GM18909 (cell line): ENCODE measurements around the gene ZNF836.
A peak's percentile ranks its signal among the peaks of the same experiment; 100 is the strongest.
"Not testable (repeated sequence)": the region's sequence is repeated elsewhere in the genome, so short reads cannot be mapped to it uniquely, and the experiment has no call there.

ENCODE experiments used
- ATAC-seq: cut with Tn5 transposase; IDR thresholded peaks from one replicate; pipeline ENCODE4 v1.9.1; 2021; ENCODE audit warnings: mild to moderate bottlenecking; ENCODE audit not compliant: unreplicated experiment, poor library complexity

The ZNF836 gene

DNA sequence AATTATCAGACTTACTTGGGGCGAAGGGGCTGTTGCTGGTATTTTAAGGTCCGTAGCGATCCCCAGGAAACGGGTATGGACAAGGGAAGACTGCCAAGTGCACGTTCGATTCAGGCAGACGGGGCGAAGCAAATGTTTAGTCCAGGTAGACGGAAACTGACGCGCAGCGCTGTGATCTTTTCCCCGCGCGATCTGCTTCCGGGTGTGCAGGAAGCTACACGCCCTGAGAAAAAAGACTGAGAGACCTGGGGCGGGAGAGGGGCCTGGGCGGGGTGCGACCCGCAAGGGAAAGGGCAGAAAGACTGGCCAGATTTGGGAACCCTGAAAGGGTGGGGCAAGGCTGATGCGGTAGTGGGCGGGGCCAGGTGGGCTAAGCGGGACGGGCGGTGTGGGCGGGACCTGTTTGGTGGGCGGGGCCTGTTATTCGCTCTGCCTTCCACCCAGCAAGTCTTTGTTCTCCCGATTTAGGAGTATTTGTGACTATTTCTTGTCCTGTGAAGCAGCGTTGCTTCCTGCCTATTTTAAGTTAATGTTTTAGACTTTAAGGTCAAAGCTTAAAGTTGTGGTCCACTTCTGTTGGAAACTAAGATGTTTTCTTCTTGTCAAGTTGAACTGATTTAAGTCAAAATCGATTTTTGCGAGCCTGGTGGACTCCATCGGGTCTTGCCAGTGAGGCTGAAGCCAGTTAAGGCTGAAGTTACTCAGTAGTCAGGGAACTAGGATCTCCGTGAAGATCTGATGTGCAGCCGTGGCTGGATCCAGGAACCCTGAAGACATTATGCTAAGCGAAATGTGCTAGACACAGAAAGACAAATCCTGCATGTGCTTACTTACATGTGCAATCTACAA lies at the start of gene ZNF836:
Gene ZNF836, minus strand, starts transcription at position 301 of the 849 bp plus-strand sequence. CDS start 3,549 bp downstream, outside the sequence.
- peak; percentile 71 for ATAC-seq

DNA sequence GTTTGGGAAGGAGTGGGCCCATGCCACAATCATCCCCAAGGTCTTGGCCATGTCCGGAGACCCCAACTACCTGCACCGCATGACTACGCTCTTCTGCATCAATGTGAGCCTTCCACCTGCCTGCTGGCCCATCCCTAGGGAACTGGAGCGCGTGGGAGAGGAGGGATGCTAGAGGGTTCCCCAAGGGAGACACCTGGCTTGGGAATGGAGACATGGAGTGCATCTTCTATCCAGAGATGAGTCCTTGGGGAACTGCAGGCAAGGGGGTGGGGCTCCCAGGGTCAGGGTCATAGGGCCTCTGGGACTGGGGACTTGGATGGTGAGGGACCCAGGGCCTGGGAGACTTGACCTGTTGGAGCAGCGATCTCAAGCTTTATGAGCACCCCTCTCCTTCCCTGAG lies 49.6 kb upstream of the ZNF836 start:
- no peak for ATAC-seq

DNA sequence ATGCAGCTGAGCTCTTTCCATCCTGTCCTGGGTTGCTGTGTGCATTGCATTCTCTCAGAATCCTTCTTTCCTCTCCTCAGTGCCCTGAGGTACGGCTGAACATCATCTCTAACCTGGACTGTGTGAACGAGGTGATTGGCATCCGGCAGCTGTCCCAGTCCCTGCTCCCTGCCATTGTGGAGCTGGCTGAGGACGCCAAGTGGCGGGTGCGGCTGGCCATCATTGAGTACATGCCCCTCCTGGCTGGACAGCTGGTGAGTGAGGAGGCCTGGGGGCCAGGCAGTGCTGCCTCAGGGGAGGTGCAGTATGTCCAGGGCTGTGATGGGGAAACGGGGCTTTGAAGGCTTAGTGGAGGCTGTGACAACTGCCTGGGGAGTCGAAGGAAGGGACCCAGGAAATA lies 48.2 kb upstream of the ZNF836 start:
- no peak for ATAC-seq

DNA sequence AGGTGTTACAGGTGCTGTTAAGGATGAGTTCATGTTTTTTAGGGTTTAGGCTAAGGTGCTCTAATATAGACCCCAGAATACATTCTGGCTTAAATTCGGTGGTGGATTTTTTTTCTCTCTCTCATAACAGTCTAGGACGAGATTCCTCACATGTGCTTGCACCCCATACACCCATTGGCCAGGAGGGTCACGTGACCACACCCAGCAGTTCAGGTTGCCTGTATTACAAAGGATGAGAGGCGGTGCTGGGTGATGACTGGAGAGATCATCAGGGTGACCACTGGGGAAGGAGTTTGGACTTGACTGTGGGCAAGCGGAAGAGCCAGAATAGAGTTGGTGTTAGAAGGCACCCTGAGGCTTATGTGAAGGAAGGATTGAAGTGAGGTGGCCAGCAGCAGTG lies 46.2 kb upstream of the ZNF836 start:
- ATAC-seq, result no peak

DNA sequence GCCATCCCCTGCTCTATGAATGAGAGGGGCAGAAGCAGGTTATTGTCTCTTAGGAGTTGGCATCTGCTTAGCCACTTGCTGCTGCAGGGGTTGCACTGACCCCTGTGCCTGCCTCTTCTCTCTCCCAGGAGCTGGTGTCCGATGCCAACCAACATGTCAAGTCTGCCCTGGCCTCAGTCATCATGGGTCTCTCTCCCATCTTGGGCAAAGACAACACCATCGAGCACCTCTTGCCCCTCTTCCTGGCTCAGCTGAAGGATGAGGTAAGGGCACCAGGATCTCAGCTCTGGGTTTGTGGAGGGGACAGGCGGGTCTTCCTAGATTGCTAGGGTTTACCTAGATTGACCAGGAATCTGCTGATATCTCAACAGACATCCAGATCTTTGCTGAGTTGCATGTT lies 45.0 kb upstream of the ZNF836 start:
- ATAC-seq, result no peak

GRCh38 chr19:52214241-52214640 lies 42.8 kb upstream of the ZNF836 start:
- no peak for ATAC-seq

DNA sequence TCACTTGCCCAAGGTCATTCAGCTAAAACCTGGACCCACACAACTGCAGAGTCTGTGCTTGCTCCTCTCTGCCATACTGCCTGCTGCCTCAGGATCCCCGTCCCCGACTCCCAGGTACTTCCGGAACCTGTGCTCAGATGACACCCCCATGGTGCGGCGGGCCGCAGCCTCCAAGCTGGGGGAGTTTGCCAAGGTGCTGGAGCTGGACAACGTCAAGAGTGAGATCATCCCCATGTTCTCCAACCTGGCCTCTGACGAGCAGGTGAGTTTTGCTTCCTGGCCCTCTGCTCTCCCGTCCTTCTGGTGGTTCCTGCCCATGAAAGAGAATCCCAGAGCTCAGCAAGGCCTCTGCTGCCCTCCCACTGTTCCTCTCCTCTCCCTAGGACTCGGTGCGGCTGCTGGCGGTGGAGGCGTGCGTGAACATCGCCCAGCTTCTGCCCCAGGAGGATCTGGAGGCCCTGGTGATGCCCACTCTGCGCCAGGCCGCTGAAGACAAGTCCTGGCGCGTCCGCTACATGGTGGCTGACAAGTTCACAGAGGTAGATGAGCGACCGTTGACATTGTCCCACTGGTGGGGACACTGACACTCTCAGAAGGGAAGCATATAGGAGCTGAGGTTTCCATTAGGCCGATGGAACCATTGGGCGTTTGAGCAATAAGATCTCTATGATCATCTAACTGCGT lies 41.3 kb upstream of the ZNF836 start:
- no peak for ATAC-seq

GRCh38 chr19:52211926-52212571 lies 40.6 kb upstream of the ZNF836 start:
- no peak for ATAC-seq

DNA sequence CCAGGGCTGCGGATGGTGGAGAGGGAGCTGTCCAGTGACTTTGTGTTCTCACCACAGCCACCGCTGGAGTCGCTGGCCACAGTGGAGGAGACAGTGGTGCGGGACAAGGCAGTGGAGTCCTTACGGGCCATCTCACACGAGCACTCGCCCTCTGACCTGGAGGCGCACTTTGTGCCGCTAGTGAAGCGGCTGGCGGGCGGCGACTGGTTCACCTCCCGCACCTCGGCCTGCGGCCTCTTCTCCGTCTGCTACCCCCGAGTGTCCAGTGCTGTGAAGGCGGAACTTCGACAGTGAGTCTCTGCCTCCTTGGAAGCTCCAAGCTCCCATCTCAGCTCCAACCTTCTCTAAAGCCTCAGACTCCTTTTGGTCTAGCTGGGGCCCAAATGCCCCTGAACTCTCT lies 39.8 kb upstream of the ZNF836 start:
- ATAC-seq, result no peak

- ATAC-seq, result no peak
Observed at GRCh38 chr19:52206481-52206880, 35.1 kb upstream of the ZNF836 start.

GRCh38 chr19:52200755-52201391 lies 29.5 kb upstream of the ZNF836 start:
- not testable (repeated sequence) for ATAC-seq

GRCh38 chr19:52200044-52200443 lies 28.6 kb upstream of the ZNF836 start:
- ATAC-seq, result no peak

DNA sequence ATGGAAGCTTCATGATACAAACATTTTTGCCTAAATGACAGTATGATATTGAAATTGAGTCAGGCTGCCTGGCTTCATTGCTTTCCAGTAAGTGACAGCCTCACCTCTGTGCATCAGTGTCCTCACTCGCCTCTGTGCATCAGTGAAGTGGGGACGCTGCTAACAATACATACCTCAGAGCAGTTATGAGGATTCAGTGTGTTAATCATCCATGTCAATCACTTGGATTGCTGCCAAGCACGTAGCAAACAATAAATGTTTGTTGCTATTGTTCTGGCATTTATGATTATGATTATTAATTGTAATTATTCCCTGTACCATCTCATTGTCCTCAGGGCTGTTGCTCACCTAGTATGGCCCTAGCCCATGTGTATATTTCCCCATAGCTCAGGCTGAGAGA lies 27.3 kb upstream of the ZNF836 start:
- no peak for ATAC-seq

- ATAC-seq, result no peak
Observed at GRCh38 chr19:52197964-52198363, 26.5 kb upstream of the ZNF836 start.

DNA sequence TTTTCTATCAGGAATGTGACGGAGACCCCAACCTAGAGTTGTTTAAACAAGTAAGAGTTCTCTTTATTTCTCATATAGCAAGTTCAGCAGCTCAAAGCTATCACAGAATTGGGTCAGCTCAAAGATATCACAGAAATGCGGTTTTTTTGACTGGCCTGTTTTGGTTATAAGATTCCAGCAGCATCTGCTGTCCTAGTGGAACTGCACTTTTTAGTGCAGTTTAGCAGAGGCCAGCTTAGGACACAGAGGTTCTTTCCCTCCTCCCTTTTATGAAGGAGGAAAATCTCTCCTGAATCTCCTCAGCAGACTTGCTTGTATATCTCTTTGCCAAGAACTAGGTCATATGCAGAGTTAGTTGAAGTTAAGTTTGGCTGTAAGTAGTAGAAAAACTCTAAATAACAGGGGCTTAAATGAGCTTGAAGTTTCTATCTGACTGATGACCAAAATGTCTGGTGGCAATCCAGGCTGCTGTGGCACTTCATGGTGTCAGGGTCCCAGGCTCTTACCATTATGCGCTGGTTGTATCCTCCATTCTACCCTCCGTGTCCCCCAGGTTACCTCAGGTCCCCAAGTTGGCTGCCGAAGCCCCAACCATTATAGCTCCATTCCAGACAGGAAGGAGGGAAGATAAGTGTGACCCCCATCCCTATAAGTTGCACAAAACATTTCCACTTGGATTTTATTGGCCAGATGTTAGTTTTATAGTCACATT lies 25.0 kb upstream of the ZNF836 start:
- no peak for ATAC-seq

DNA sequence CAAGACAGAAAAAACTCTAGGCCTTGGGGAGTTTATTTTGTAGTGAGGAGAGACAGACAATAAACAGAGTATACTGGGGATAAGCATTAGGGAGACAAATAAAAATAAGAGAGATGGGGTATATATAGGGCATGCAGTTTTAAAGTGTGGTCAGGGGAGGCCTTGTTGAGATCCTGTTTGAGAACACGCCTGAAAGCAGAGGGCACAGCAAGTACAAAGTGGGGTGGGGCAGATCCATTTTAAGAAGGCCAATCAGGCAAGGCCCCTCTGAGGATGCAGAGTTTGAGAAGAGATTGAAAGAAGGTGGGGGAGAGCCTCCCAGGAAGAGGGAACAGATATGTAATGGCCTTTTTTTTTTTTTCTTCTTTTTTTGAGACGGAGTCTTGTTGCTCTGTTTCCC lies 20.5 kb upstream of the ZNF836 start:
- ATAC-seq, result no peak

DNA sequence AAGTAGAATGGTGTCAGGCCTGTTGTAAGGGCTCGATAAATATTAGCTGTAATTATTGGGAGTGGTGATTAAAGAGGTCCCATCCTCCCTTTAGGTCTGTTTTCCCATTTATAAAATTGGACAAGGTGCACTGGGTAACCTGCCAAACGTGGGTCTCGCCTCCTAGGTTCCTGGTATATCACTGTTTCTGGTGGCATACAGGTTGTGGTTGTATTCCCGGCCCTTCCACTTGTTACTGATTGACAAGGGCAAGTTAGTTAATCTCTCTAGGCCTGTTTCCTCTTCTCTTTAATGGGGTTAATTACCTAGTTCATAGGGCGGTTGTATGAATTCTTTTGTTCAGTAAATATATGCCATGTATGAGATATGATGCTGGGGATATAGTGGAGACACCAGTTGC lies 20.0 kb upstream of the ZNF836 start:
- ATAC-seq, result no peak

DNA sequence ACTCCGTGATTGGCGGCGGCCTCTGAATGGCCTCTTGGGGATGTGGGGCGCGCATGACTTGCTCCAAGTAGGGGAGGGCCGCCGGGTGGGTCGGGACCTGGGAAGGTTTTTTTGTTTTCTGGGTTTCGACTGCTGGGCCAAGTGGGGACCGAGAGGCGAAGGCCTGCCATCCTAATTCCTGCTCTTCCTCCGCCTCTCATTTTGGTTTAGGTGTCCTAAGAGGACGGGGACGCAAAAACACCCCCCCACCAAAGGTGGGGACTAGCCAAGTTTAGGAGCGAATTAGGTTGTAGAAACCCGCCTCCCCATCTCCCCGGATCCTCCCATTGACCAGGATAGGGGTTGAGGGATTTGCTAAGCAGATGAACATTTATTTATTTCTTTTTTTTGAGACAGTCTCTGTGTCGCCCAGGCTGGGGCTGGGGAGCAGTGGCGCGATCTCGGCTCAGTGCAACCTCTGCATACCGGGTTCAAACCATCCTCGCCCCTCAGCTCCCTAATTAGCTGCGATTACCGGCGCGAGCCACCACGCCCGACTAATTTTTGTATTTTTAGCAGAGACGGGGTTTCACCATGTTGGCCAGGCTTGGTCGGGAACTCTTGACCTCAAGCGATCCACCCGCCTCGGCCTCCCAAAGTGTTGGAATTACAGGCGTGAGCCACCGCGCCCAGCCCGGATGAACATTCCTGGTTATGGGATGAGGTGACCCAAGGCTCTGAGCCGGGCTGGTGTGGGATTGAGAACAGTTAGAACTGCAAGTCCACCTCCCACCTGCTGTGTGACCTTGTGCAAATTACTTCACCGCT lies 19.3 kb upstream of the ZNF836 start:
- no peak for ATAC-seq

DNA sequence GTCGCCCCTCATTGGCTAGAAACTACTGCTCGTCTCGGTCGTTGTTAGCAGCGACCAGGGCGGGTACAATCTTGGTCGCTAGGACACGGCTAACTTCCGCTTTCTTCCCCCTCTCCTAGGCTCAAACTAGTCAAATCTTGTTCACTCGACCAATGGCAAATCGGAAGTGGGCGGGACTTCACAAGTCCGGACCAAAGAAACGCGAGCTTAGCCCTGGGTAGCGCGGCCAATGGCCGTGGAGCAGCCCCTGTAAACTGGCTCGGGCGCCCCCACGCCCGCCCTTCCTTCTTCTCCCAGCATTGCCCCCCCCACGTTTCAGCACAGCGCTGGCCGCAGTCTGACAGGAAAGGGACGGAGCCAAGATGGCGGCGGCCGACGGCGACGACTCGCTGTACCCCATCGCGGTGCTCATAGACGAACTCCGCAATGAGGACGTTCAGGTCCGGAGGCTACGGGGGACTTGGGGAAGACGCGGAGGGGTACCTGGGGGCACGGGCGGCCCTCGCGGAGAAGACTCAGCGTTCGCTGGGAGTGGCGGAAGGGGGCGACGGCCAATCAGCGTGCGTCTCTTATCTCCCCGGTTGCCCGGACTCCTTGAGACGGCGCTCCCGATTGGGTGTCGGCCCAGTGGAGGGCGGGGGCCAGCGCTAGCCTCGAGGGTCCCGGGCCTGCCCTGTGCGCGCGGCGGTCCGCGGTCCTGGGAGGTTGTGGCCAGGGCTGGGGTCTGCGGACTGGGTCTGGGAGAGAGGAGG lies 18.5 kb upstream of the ZNF836 start, which contains the start of gene PPP2R1A:
Gene PPP2R1A, plus strand, starts transcription at position 318 of the 752 bp plus-strand sequence. Its CDS starts 45 bp downstream, at position 363.
- ATAC-seq, result peak; percentile 89
